Activated CD4-positive, alpha-beta T cell treated with anti-CD3 and anti-CD28 coated beads, Interleukin-2, amount 10 ng/mL, durations not matched to agents 7 days and 5 days (primary cell): ENCODE measurements around the gene VIT. TPM values are rescaled to one million over a fixed set of nuclear protein-coding genes. Genes with fewer than 3 reads are reported as not detected.

Experiments used
- CTCF ChIA-PET: fragments of 350-600 bp; sonication (Branson Sonifier 250); formaldehyde crosslinking; loops from one replicate; lab custom pipeline; 2021; ENCODE audit warnings: antibody characterized with exemption; lab: Charles Lee
- POLR2A ChIA-PET: fragments of 350-600 bp; sonication (Branson Sonifier 250); formaldehyde crosslinking; loops from one replicate; lab custom pipeline; 2021; ENCODE audit warnings: antibody characterized with exemption; lab: Charles Lee
- DNase-seq: peaks from one replicate; pipeline ENCODE4 v3.0.0-alpha.2; 2020
- H3K27ac Mint-ChIP-seq: one replicate; pipeline ENCODE4 v1.8.0; 2021; ENCODE audit warnings: mild to moderate bottlenecking, moderate library complexity, mixed read lengths
- H3K27me3 Mint-ChIP-seq: one replicate; pipeline ENCODE4 v1.8.0; 2021; ENCODE audit warnings: mixed read lengths
- H3K36me3 Mint-ChIP-seq: one replicate; pipeline ENCODE4 v1.8.0; 2021; ENCODE audit warnings: low read depth, mixed read lengths
- H3K4me1 Mint-ChIP-seq: one replicate; pipeline ENCODE4 v1.8.0; 2021; ENCODE audit warnings: mixed read lengths
- H3K4me3 Mint-ChIP-seq: one replicate; pipeline ENCODE4 v1.8.0; 2021; ENCODE audit warnings: mild to moderate bottlenecking, moderate library complexity, mixed read lengths
- H3K9me3 Mint-ChIP-seq: one replicate; pipeline ENCODE4 v1.8.0; 2021; ENCODE audit warnings: mixed read lengths
- total RNA-seq, 2 experiments: library from RNA; stranded (reverse); gene quantifications; one replicate each; pipeline ENCODE4 v1.2.3, GENCODE V29; 2021

VIT gene
- total RNA-seq, 2 experiments from 2014 or later, result not detected

GRCh38 chr2:36663851-36664695 is 32.4 kb upstream of the VIT start:
- Mint-ChIP-seq H3K9me3 (no peaks in the 10 kb centered on the region), H3K36me3 (no peaks in the 10 kb centered on the region), H3K4me1 (no peaks in the 10 kb centered on the region), H3K27me3 (peaks cover 2% of the 10 kb centered on the region), H3K27ac (no peak overlapping the region), H3K4me3 (no peak overlapping the region)
- peak; percentile 35 for DNase-seq
- ChIA-PET CTCF (interaction anchor here (0.7 to 1.3 kb wide), 4 partner anchors 14 to 312 kb away, joined by 3 to 4 read pairs (median 3); no protein-coding TSS in a partner anchor), POLR2A (interaction anchor here (0.6 kb wide), 1 partner anchor 332 kb away, joined by 3 read pairs; no protein-coding TSS in a partner anchor)

- no peaks in the 10 kb centered on the region for H3K4me1 Mint-ChIP-seq
- H3K9me3 Mint-ChIP-seq, result no peaks in the 10 kb centered on the region
- ChIA-PET POLR2A (interaction anchor here (0.6 kb wide), 1 partner anchor 333 kb away, joined by 3 read pairs; no protein-coding TSS in a partner anchor), CTCF (interaction anchor here (1.0 to 1.3 kb wide), 3 partner anchors 15 to 312 kb away, joined by 3 to 4 read pairs (median 3); no protein-coding TSS in a partner anchor)
- H3K36me3 Mint-ChIP-seq, result no peaks in the 10 kb centered on the region
- no peak for DNase-seq
- H3K27ac Mint-ChIP-seq, result no peak overlapping the region
- peaks cover 2% of the 10 kb centered on the region for H3K27me3 Mint-ChIP-seq
- H3K4me3 Mint-ChIP-seq, result no peak overlapping the region
Observed at GRCh38 chr2:36664696-36665076, 31.8 kb upstream of the VIT start.

GRCh38 chr2:36667931-36668330 is 28.6 kb upstream of the VIT start:
- H3K27me3 Mint-ChIP-seq, result peaks cover 8% of the 10 kb centered on the region
- ChIA-PET POLR2A (no interaction called here), CTCF (interaction anchor here (0.7 to 0.9 kb wide), 3 partner anchors 10 to 13 kb away, joined by 3 to 4 read pairs (median 3); no protein-coding TSS in a partner anchor)
- no peak overlapping the region for H3K4me3 Mint-ChIP-seq
- no peak for DNase-seq
- H3K27ac Mint-ChIP-seq, result no peak overlapping the region
- H3K36me3 Mint-ChIP-seq, result no peaks in the 10 kb centered on the region
- H3K9me3 Mint-ChIP-seq, result no peaks in the 10 kb centered on the region
- no peaks in the 10 kb centered on the region for H3K4me1 Mint-ChIP-seq

- CTCF ChIA-PET, result no interaction called here
- Mint-ChIP-seq H3K27me3 (peaks cover 11% of the 10 kb centered on the region), H3K27ac (no peak overlapping the region), H3K9me3 (no peaks in the 10 kb centered on the region), H3K36me3 (no peaks in the 10 kb centered on the region), H3K4me1 (no peaks in the 10 kb centered on the region), H3K4me3 (no peak overlapping the region)
- POLR2A ChIA-PET, result no interaction called here
- DNase-seq, result no peak
Observed at GRCh38 chr2:36670881-36671595, 25.5 kb upstream of the VIT start.

GRCh38 chr2:36671731-36672130 is 24.8 kb upstream of the VIT start:
- Mint-ChIP-seq H3K4me1 (peaks cover 2% of the 10 kb centered on the region), H3K4me3 (no peak overlapping the region), H3K27me3 (peaks cover 17% of the 10 kb centered on the region), H3K9me3 (no peaks in the 10 kb centered on the region), H3K27ac (no peak overlapping the region), H3K36me3 (no peaks in the 10 kb centered on the region)
- CTCF ChIA-PET, result no interaction called here
- POLR2A ChIA-PET, result no interaction called here
- DNase-seq, result no peak

GRCh38 chr2:36672199-36672598 is 24.3 kb upstream of the VIT start:
- no peak for DNase-seq
- CTCF ChIA-PET, result no interaction called here
- Mint-ChIP-seq H3K4me1 (peaks cover 7% of the 10 kb centered on the region), H3K9me3 (no peaks in the 10 kb centered on the region), H3K27me3 (peaks cover 21% of the 10 kb centered on the region), H3K36me3 (no peaks in the 10 kb centered on the region), H3K27ac (no peak overlapping the region), H3K4me3 (no peak overlapping the region)
- POLR2A ChIA-PET, result no interaction called here

- peaks cover 15% of the 10 kb centered on the region for H3K4me1 Mint-ChIP-seq
- no peak overlapping the region for H3K27ac Mint-ChIP-seq
- ChIA-PET POLR2A (no interaction called here), CTCF (no interaction called here)
- peaks cover 5% of the 10 kb centered on the region for H3K36me3 Mint-ChIP-seq
- H3K27me3 Mint-ChIP-seq, result peaks cover 29% of the 10 kb centered on the region
- H3K9me3 Mint-ChIP-seq, result peaks cover 9% of the 10 kb centered on the region
- H3K4me3 Mint-ChIP-seq, result no peak overlapping the region
- no peak for DNase-seq
Observed at GRCh38 chr2:36675579-36676282, 20.8 kb upstream of the VIT start.

GRCh38 chr2:36676364-36676763 is 20.1 kb upstream of the VIT start:
- peaks cover 9% of the 10 kb centered on the region for H3K9me3 Mint-ChIP-seq
- POLR2A ChIA-PET, result no interaction called here

GRCh38 chr2:36677386-36677785 is 19.1 kb upstream of the VIT start:
- no peak for DNase-seq
- H3K27ac Mint-ChIP-seq, result no peak overlapping the region
- POLR2A ChIA-PET, result interaction anchor here (0.6 kb wide), 1 partner anchor 94 kb away, joined by 3 read pairs; no protein-coding TSS in a partner anchor
- no peak overlapping the region for H3K4me3 Mint-ChIP-seq
- CTCF ChIA-PET, result interaction anchor here (0.6 to 1.6 kb wide), 2 partner anchors 9 to 74 kb away, joined by 3 to 6 read pairs; no protein-coding TSS in a partner anchor
- H3K36me3 Mint-ChIP-seq, result peaks cover 5% of the 10 kb centered on the region
- H3K27me3 Mint-ChIP-seq, result peaks cover 31% of the 10 kb centered on the region
- H3K9me3 Mint-ChIP-seq, result peaks cover 9% of the 10 kb centered on the region
- H3K4me1 Mint-ChIP-seq, result peaks cover 15% of the 10 kb centered on the region

More at GRCh38 chr2:36676364-36676763, 20.1 kb upstream of the VIT start:
- Mint-ChIP-seq H3K36me3 (peaks cover 5% of the 10 kb centered on the region), H3K4me3 (no peak overlapping the region), H3K4me1 (peaks cover 15% of the 10 kb centered on the region), H3K27ac (no peak overlapping the region), H3K27me3 (peaks cover 31% of the 10 kb centered on the region)
- CTCF ChIA-PET, result no interaction called here
- DNase-seq, result no peak

GRCh38 chr2:36677996-36678605 is 18.4 kb upstream of the VIT start:
- Mint-ChIP-seq H3K36me3 (peaks cover 5% of the 10 kb centered on the region), H3K9me3 (peaks cover 9% of the 10 kb centered on the region), H3K4me1 (peaks cover 15% of the 10 kb centered on the region), H3K27me3 (peaks cover 35% of the 10 kb centered on the region), H3K27ac (peak overlapping the region; percentile 32), H3K4me3 (no peak overlapping the region)
- no peak for DNase-seq
- CTCF ChIA-PET, result interaction anchor here (1.6 kb wide), 1 partner anchor 10 kb away, joined by 3 read pairs; no protein-coding TSS in a partner anchor
- POLR2A ChIA-PET, result no interaction called here

GRCh38 chr2:36678856-36679255 is 17.7 kb upstream of the VIT start:
- CTCF ChIA-PET, result no interaction called here
- POLR2A ChIA-PET, result no interaction called here
- peaks cover 35% of the 10 kb centered on the region for H3K27me3 Mint-ChIP-seq
- no peak overlapping the region for H3K4me3 Mint-ChIP-seq
- H3K36me3 Mint-ChIP-seq, result peaks cover 5% of the 10 kb centered on the region
- DNase-seq, result no peak
- no peak overlapping the region for H3K27ac Mint-ChIP-seq
- H3K4me1 Mint-ChIP-seq, result peaks cover 15% of the 10 kb centered on the region
- H3K9me3 Mint-ChIP-seq, result peaks cover 9% of the 10 kb centered on the region

- DNase-seq, result no peak
- Mint-ChIP-seq H3K27me3 (peaks cover 35% of the 10 kb centered on the region), H3K4me1 (peaks cover 15% of the 10 kb centered on the region), H3K4me3 (no peak overlapping the region), H3K27ac (no peak overlapping the region), H3K9me3 (peaks cover 9% of the 10 kb centered on the region), H3K36me3 (peaks cover 5% of the 10 kb centered on the region)
- POLR2A ChIA-PET, result no interaction called here
- CTCF ChIA-PET, result interaction anchor here (1.0 kb wide), 1 partner anchor 30 kb away, joined by 3 read pairs; no protein-coding TSS in a partner anchor
Observed at GRCh38 chr2:36680012-36680411, 16.5 kb upstream of the VIT start.
